Uterus (tissue), 4 donors: ENCODE results near the gene KCNQ1. TPM values are rescaled to one million over a fixed set of nuclear protein-coding genes. Genes with fewer than 3 reads are reported as not detected.

ENCODE experiments used
- small RNA-seq: library from RNA; depleted of rRNA; stranded (forward); fragments of <200 nt; gene quantifications from one replicate; pipeline ENCODE3, GENCODE V24; 2016
- total RNA-seq, 4 donors: library from RNA; depleted of rRNA in 3 of 4; stranded (reverse); fragments of >200 nt in 3 of 4; gene quantifications; one replicate each; pipeline versions ENCODE4 v1.1.0 to v1.2.4, GENCODE V29; 2014 to 2023
- donor health status: DM: yes; HTN: yes; CAD: no.

Gene KCNQ1
- total RNA-seq, 4 donors from 2014 or later: 2.6 to 10.4 (median 5.4) TPM

Small RNAs within 50 kb of the gene (small RNA-seq; reads per million reads assigned to genes)
- gene AC013791.1 (not detected), gene COX6CP18 (not detected), gene RF01947 (not detected), gene RF01948 (not detected), gene RF01950 (not detected)

Other genes with a start within 250 kb of the KCNQ1 start
- gene ASCL2, start 174.4 kb upstream of the KCNQ1 start, total RNA-seq: 1 to 10 TPM in 3 of 4 donors, not detected in 1; 1.0 to 1.6 (median 1.5) TPM
- gene C11orf21, start 143.1 kb upstream of the KCNQ1 start, total RNA-seq: 1 to 10 TPM in 2 of 4 donors, not detected in 2; 1.7 to 1.8 TPM
- 1 to 10 TPM in 2 of 4 donors, not detected in 2; 2.5 to 3.3 TPM for gene TSPAN32, start 143.0 kb upstream of the KCNQ1 start, total RNA-seq
- 100 to 1,000 TPM; 394 to 852 (median 626) TPM for gene CD81, start 67.7 kb upstream of the KCNQ1 start, total RNA-seq
- 10 to 100 TPM; 11.0 to 66.5 (median 26.2) TPM for gene TSSC4, start 44.3 kb upstream of the KCNQ1 start, total RNA-seq
- under 1 TPM in 1 of 4 donors, not detected in 3; 0.21 TPM for gene TRPM5, start 494 bp upstream of the KCNQ1 start, total RNA-seq